SU-DHL-6 (cell line): ENCODE measurements around the gene AFF2.
A peak's percentile ranks its signal among the peaks of the same experiment; 100 is the strongest.

Experiments
- H2AFZ ChIP-seq: fragments of 200-600 bp; sonication (generic); 2 replicates; pipeline ENCODE4 v1.6.1; 2014; ENCODE audit warnings: low read depth, mild to moderate bottlenecking, moderate library complexity, mixed read lengths, antibody characterized with exemption, low read length; ENCODE audit not compliant: severe bottlenecking
- H3F3A ChIP-seq: fragments of 200-600 bp; shearing (Covaris generic); 2 replicates; pipeline ENCODE4 v1.6.0; 2016; ENCODE audit warnings: antibody characterized with exemption, mild to moderate bottlenecking; ENCODE audit not compliant: insufficient read depth
- H3K27ac ChIP-seq: fragments of 200-600 bp; sonication (generic); 2 replicates; pipeline ENCODE4 v1.5.1; 2016; ENCODE audit warnings: low read depth, mild to moderate bottlenecking, low read length, moderate library complexity, mixed read lengths
- H3K27me3 ChIP-seq: fragments of 200-600 bp; sonication (generic), shearing (Covaris generic); 2 replicates; pipeline ENCODE4 v1.6.0; 2014; ENCODE audit warnings: mild to moderate bottlenecking, low read length
- H3K36me3 ChIP-seq: fragments of 200-600 bp; sonication (generic); 2 replicates; pipeline ENCODE4 v1.6.1; 2014; ENCODE audit warnings: mild to moderate bottlenecking, low read length, mixed read lengths
- H3K4me2 ChIP-seq: fragments of 300-600, 200-600 bp; shearing (Covaris generic), sonication (generic); 2 replicates; pipeline ENCODE4 v1.6.0; 2014; ENCODE audit warnings: low read length, low read depth, mild to moderate bottlenecking; ENCODE audit not compliant: poor library complexity, severe bottlenecking
- H3K4me3 ChIP-seq: fragments of 200-600 bp; sonication (generic); 2 replicates; pipeline ENCODE4 v1.5.1; 2014; ENCODE audit warnings: antibody characterized with exemption, low read length, mild to moderate bottlenecking, mixed read lengths; ENCODE audit not compliant: insufficient read depth, poor library complexity, severe bottlenecking
- H3K79me2 ChIP-seq: fragments of 200-600 bp; sonication (generic); 2 replicates; pipeline ENCODE4 v1.6.1; 2014; ENCODE audit warnings: mild to moderate bottlenecking, low read length, moderate library complexity; ENCODE audit not compliant: insufficient read depth
- H3K9ac ChIP-seq: fragments of 200-600 bp; sonication (generic); 2 replicates; pipeline ENCODE4 v1.7.0; 2014; ENCODE audit warnings: mild to moderate bottlenecking, low read length
- H3K9me2 ChIP-seq: fragments of 200-600 bp; sonication (generic); replicated peaks from 2 replicates; pipeline ENCODE4 v1.6.1; 2014; ENCODE audit warnings: low read length; ENCODE audit not compliant: insufficient read depth
- H3K9me3 ChIP-seq: fragments of 200-600 bp; sonication (generic); 2 replicates; pipeline ENCODE4 v1.6.1; 2014; ENCODE audit warnings: low read length, mixed read lengths; ENCODE audit not compliant: insufficient read depth
- H4K20me1 ChIP-seq: fragments of 200-600 bp; sonication (generic); 2 replicates; pipeline ENCODE4 v1.6.1; 2014; ENCODE audit warnings: low read depth, mild to moderate bottlenecking, antibody characterized with exemption, low read length, moderate library complexity, mixed read lengths
- CTCF ChIP-seq: fragments of 200-600 bp; sonication (generic); IDR thresholded peaks from one replicate; pipeline ENCODE4 v1.5.1; 2017; ENCODE audit warnings: antibody characterized with exemption, mild to moderate bottlenecking, low read length, moderate library complexity; ENCODE audit not compliant: insufficient read depth, poor library complexity, severe bottlenecking
- EZH2phosphoT487 ChIP-seq: fragments of 200-600 bp; sonication (generic), shearing (Covaris generic); conservative IDR thresholded peaks from 2 replicates; pipeline ENCODE4 v1.6.1; 2018; ENCODE audit warnings: mild to moderate bottlenecking, antibody characterized with exemption, low read length, moderate library complexity, mixed read lengths

AFF2 gene

GRCh38 chrX:148588649-148589310 lies 88.4 kb downstream of the AFF2 start:
- Histone ChIP-seq H3K27ac (no peak overlapping the region), H3K4me3 (no peak overlapping the region), H3K9ac (no peak overlapping the region), H3F3A (no peaks in the 10 kb centered on the region), H3K9me2 (no peaks in the 10 kb centered on the region), H4K20me1 (no peaks in the 10 kb centered on the region), H3K4me2 (peak overlapping the region; percentile 17), H3K79me2 (peaks cover 98% of the 10 kb centered on the region), H3K9me3 (no peaks in the 10 kb centered on the region), H2AFZ (no peak overlapping the region), H3K36me3 (no peaks in the 10 kb centered on the region), H3K27me3 (no peaks in the 10 kb centered on the region)
- TF ChIP-seq EZH2phosphoT487 (no peak), CTCF (no peak)

GRCh38 chrX:148592595-148592994 lies 92.2 kb downstream of the AFF2 start:
- Histone ChIP-seq H3K4me2 (peak overlapping the region; percentile 42), H3K9me2 (no peaks in the 10 kb centered on the region), H4K20me1 (no peaks in the 10 kb centered on the region), H3F3A (no peaks in the 10 kb centered on the region), H3K79me2 (peaks cover 100% of the 10 kb centered on the region), H2AFZ (no peak overlapping the region), H3K27ac (peak overlapping the region; percentile 65), H3K36me3 (no peaks in the 10 kb centered on the region), H3K9ac (peak overlapping the region; percentile 20; the same call in 1 of the 2 replicates), H3K4me3 (no peak overlapping the region), H3K9me3 (no peaks in the 10 kb centered on the region), H3K27me3 (no peaks in the 10 kb centered on the region)
- TF ChIP-seq CTCF: no peak

GRCh38 chrX:148593146-148593545 lies 92.7 kb downstream of the AFF2 start:
- TF ChIP-seq EZH2phosphoT487 (no peak), CTCF (no peak)
- no peak overlapping the region for H2AFZ ChIP-seq
- no peaks in the 10 kb centered on the region for H3K9me3 ChIP-seq
- H3K27ac ChIP-seq: peak overlapping the region; percentile 65
- no peak overlapping the region for H3K4me3 ChIP-seq
- peaks cover 100% of the 10 kb centered on the region for H3K79me2 ChIP-seq
- H3K4me2 ChIP-seq: peak overlapping the region; percentile 42
- peak overlapping the region; percentile 20; the same call in 1 of the 2 replicates for H3K9ac ChIP-seq
- no peaks in the 10 kb centered on the region for H3K27me3 ChIP-seq
- no peaks in the 10 kb centered on the region for H4K20me1 ChIP-seq
- H3K36me3 ChIP-seq: no peaks in the 10 kb centered on the region
- H3F3A ChIP-seq: no peaks in the 10 kb centered on the region
- H3K9me2 ChIP-seq: no peaks in the 10 kb centered on the region
